Stimulated activated CD4-positive, alpha-beta T cell treated with anti-CD3 and anti-CD28 coated beads, Interleukin-2, amount 100 ng/mL, for 24 hours (primary cell): Measurements from ENCODE around the gene TEAD1.

ENCODE experiments used
- DNase-seq, 2 donors: peaks; one replicate each; pipeline ENCODE4 v3.0.0-alpha.2; 2020

TEAD1 gene

GRCh38 chr11:12817681-12818332 lies 143.6 kb downstream of the TEAD1 start:
- no peak for DNase-seq

GRCh38 chr11:12818333-12819015 lies 144.3 kb downstream of the TEAD1 start:
- DNase-seq: no peak

- DNase-seq: no peak
These were observed 148.3 kb downstream of the TEAD1 start for GRCh38 chr11:12822392-12823022.

GRCh38 chr11:12824281-12825041 lies 150.2 kb downstream of the TEAD1 start:
- DNase-seq: no peak

- no peak for DNase-seq
These were observed 152.2 kb downstream of the TEAD1 start for GRCh38 chr11:12826441-12826840.

- no peak for DNase-seq
These were observed 153.1 kb downstream of the TEAD1 start for GRCh38 chr11:12827369-12827768.

- DNase-seq: no peak
These were observed 153.9 kb downstream of the TEAD1 start for GRCh38 chr11:12827929-12828812.

- DNase-seq: no peak
These were observed 154.9 kb downstream of the TEAD1 start for GRCh38 chr11:12829131-12829530.

- DNase-seq: no peak
These were observed 155.5 kb downstream of the TEAD1 start for GRCh38 chr11:12829540-12830314.

GRCh38 chr11:12831471-12832202 lies 157.4 kb downstream of the TEAD1 start:
- no peak for DNase-seq

GRCh38 chr11:12832480-12833224 lies 158.4 kb downstream of the TEAD1 start:
- no peak for DNase-seq

GRCh38 chr11:12834166-12834565 lies 159.9 kb downstream of the TEAD1 start:
- no peak for DNase-seq

- no peak for DNase-seq
These were observed 160.4 kb downstream of the TEAD1 start for GRCh38 chr11:12834630-12835029.

GRCh38 chr11:12835286-12835685 lies 161.1 kb downstream of the TEAD1 start:
- DNase-seq: no peak

- DNase-seq: no peak
These were observed 164.4 kb downstream of the TEAD1 start for GRCh38 chr11:12838463-12839123.

- DNase-seq: no peak
These were observed 166.8 kb downstream of the TEAD1 start for GRCh38 chr11:12840871-12841660.

- no peak for DNase-seq
These were observed 167.9 kb downstream of the TEAD1 start for GRCh38 chr11:12841946-12842630.
